GM13976 (cell line): ENCODE measurements around the gene OR6Y1.

Experiments used
- DNase-seq: peaks from one replicate; pipeline ENCODE4 v3.0.0; 2012; ENCODE audit warnings: low spot score
- in situ Hi-C: fragments of 300-500 bp; cut with MboI; formaldehyde crosslinking; loops from one replicate; pipeline ENCODE4 v1.12.0; 2022; ENCODE audit warnings: low sequenced_read_pairs, mixed read lengths, inconsistent platforms; ENCODE audit not compliant: unreplicated experiment
- TF ChIP-seq, protein P1 (sequence below): IDR thresholded peaks from 2 replicates; pipeline ENCODE4 v1.5.1; 2012; ENCODE audit warnings: borderline replicate concordance, mild to moderate bottlenecking; ENCODE audit not compliant: insufficient read depth; ENCODE audit errors: extremely low read depth, missing control alignments, control extremely low read depth

The OR6Y1 gene

GRCh38 chr1:158572226-158572625, 18.0 kb upstream of the OR6Y1 start:
- TF ChIP-seq, protein P1, sequence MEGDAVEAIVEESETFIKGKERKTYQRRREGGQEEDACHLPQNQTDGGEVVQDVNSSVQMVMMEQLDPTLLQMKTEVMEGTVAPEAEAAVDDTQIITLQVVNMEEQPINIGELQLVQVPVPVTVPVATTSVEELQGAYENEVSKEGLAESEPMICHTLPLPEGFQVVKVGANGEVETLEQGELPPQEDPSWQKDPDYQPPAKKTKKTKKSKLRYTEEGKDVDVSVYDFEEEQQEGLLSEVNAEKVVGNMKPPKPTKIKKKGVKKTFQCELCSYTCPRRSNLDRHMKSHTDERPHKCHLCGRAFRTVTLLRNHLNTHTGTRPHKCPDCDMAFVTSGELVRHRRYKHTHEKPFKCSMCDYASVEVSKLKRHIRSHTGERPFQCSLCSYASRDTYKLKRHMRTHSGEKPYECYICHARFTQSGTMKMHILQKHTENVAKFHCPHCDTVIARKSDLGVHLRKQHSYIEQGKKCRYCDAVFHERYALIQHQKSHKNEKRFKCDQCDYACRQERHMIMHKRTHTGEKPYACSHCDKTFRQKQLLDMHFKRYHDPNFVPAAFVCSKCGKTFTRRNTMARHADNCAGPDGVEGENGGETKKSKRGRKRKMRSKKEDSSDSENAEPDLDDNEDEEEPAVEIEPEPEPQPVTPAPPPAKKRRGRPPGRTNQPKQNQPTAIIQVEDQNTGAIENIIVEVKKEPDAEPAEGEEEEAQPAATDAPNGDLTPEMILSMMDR, result no peak
- no peak for DNase-seq
- in situ Hi-C loops, result no loop called here

DNA sequence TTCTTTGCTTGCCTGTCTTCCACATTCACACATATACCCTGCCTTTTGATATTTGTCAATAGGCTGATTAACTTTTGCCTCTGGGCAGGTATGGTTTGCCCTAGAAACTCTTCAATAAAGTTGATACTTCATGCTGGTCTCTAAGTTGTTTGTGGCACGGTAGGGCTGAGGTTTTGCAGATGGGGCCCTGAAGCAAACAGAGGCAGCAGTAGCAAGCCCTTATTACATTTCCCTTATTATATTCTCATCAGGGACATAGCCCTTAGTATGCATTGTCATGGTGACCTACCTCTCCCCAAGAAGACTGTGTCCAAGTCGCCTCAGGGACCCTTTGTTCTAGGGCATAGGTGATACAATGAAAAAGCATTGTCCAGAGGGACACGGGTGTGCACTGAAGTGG, 16.3 kb upstream of the OR6Y1 start, which contains the start of gene OR6P1:
Gene OR6P1, minus strand, starts transcription at position 101 of the 400 bp plus-strand sequence. CDS start 6,976 bp downstream, outside the sequence.
- in situ Hi-C loops, result no loop called here
- TF ChIP-seq, protein P1, result no peak
- no peak for DNase-seq

GRCh38 chr1:158564608-158565007, 10.4 kb upstream of the OR6Y1 start:
- in situ Hi-C loops, result no loop called here
- no peak for DNase-seq
- TF ChIP-seq, protein P1, result no peak

DNA sequence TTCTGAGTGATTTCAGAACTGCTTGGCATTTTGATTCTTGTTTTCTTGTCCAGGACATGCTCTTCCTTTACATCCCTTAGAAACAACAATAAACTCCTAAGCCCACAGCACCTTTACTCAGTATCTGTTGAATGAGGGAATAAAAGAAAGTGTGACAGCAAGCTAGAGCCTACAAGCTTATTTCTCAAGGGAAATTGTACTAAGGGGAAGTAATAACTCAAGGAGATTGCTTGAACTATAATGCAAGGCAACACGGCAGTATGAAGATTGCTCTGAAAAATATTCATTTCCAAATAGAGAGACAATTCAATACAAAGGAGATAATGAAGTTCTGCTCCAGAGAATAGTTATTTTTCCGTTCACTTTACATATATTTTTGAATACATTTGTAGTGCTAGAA, 9.6 kb upstream of the OR6Y1 start:
- in situ Hi-C loops, result no loop called here
- TF ChIP-seq, protein P1, result no peak
- DNase-seq, result no peak

- TF ChIP-seq, protein P1, result no peak
- DNase-seq, result no peak
Measured at GRCh38 chr1:158559696-158560095, 5.5 kb upstream of the OR6Y1 start.

GRCh38 chr1:158552296-158552695, 1.9 kb downstream of the OR6Y1 start:
- in situ Hi-C loops, result no loop called here
- no peak for DNase-seq
- TF ChIP-seq, protein P1, result no peak

More at GRCh38 chr1:158559696-158560095, 5.5 kb upstream of the OR6Y1 start:
- in situ Hi-C loops, result no loop called here

DNA sequence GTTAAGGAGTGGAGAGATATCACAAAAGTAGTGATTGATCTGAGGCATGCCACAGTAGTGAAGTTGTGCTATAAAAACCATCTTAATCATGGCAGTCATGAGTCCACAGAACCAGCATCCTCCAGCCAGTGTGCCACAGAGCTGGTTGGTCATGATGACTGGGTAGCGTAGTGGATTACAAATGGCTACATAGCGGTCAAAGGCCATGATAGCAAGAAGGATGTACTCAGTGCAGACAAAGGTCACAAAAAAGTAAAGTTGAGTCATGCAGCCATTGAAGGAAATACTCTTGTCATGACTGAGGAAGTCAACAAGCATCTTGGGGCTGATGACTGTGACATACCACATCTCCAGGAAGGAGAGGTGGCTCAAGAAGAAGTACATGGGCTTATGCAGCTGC, 6.7 kb downstream of the OR6Y1 start:
- in situ Hi-C loops, result no loop called here
- TF ChIP-seq, protein P1, result no peak
- no peak for DNase-seq
